HEK293 (cell line): ENCODE results near the gene HBZ.

Experiments used
- BCL6B ChIP-seq: fragments of 450-650 bp; formaldehyde crosslinking; IDR thresholded peaks from 2 replicates; pipeline ENCODE4 v1.5.1; 2017; ENCODE audit warnings: missing biosample characterization, missing genetic modification characterization
- HIC1 ChIP-seq: fragments of 450-650 bp; formaldehyde crosslinking; IDR thresholded peaks from 2 replicates; pipeline ENCODE4 v1.5.1; 2016; ENCODE audit warnings: missing biosample characterization, missing genetic modification characterization
- IKZF3 ChIP-seq: fragments of 450-650 bp; IDR thresholded peaks from 2 replicates; pipeline ENCODE4 v1.5.0; 2018; ENCODE audit warnings: missing biosample characterization, mild to moderate bottlenecking, missing genetic modification characterization, moderate library complexity
- INSM2 ChIP-seq: fragments of 450-650 bp; formaldehyde crosslinking; IDR thresholded peaks from 2 replicates; pipeline ENCODE4 v1.5.1; 2016; ENCODE audit warnings: missing biosample characterization, missing genetic modification characterization
- PATZ1 ChIP-seq: fragments of 450-650 bp; formaldehyde crosslinking; IDR thresholded peaks from 2 replicates; pipeline ENCODE4 v1.5.1; 2016; ENCODE audit warnings: missing biosample characterization, missing genetic modification characterization
- PBX3 ChIP-seq: sonication (generic); formaldehyde crosslinking; IDR thresholded peaks from 2 replicates; pipeline ENCODE4 v1.8.1; 2022; ENCODE audit warnings: mild to moderate bottlenecking, moderate library complexity, missing genetic modification reagents
- PRDM1 ChIP-seq: fragments of 450-650 bp; formaldehyde crosslinking; IDR thresholded peaks from 2 replicates; pipeline ENCODE4; 2016; ENCODE audit warnings: missing biosample characterization, missing genetic modification characterization
- PRDM4 ChIP-seq: fragments of 450-650 bp; formaldehyde crosslinking; IDR thresholded peaks from 2 replicates; pipeline ENCODE4 v1.5.1; 2017; ENCODE audit warnings: missing biosample characterization, missing genetic modification characterization
- SP7 ChIP-seq: fragments of 450-650 bp; formaldehyde crosslinking; IDR thresholded peaks from 2 replicates; pipeline ENCODE4 v1.5.1; 2016; ENCODE audit warnings: missing biosample characterization, missing genetic modification characterization
- ZBTB10 ChIP-seq: fragments of 450-650 bp; formaldehyde crosslinking; IDR thresholded peaks from 2 replicates; pipeline ENCODE4 v1.5.1; 2016; ENCODE audit warnings: missing biosample characterization, missing genetic modification characterization
- ZIC2 ChIP-seq: fragments of 450-650 bp; formaldehyde crosslinking; IDR thresholded peaks from 2 replicates; pipeline ENCODE4 v1.5.1; 2016; ENCODE audit warnings: missing biosample characterization, missing genetic modification characterization
- ZNF10 ChIP-seq: fragments of 450-650 bp; formaldehyde crosslinking; IDR thresholded peaks from 2 replicates; pipeline ENCODE4 v1.5.1; 2017; ENCODE audit warnings: missing biosample characterization, missing genetic modification characterization
- ZNF221 ChIP-seq: fragments of 450-650 bp; formaldehyde crosslinking; IDR thresholded peaks from 2 replicates; pipeline ENCODE4 v1.5.1; 2017; ENCODE audit warnings: missing biosample characterization, missing genetic modification characterization, borderline replicate concordance
- ZNF23 ChIP-seq: fragments of 450-650 bp; formaldehyde crosslinking; IDR thresholded peaks from 2 replicates; pipeline ENCODE4 v1.5.1; 2016; ENCODE audit warnings: missing biosample characterization, missing genetic modification characterization, borderline replicate concordance
- ZNF24 ChIP-seq: fragments of 450-650 bp; formaldehyde crosslinking; IDR thresholded peaks from 2 replicates; pipeline ENCODE4 v1.5.1; 2016; ENCODE audit warnings: missing biosample characterization, missing genetic modification characterization
- ZNF302 ChIP-seq: fragments of 450-650 bp; formaldehyde crosslinking; IDR thresholded peaks from 2 replicates; pipeline ENCODE4 v1.5.1; 2016; ENCODE audit warnings: missing biosample characterization, missing genetic modification characterization, low read depth
- ZNF366 ChIP-seq: fragments of 450-650 bp; formaldehyde crosslinking; conservative IDR thresholded peaks from 2 replicates; pipeline ENCODE4 v1.5.1; 2016; ENCODE audit warnings: missing biosample characterization, missing genetic modification characterization
- ZNF596 ChIP-seq: fragments of 450-650 bp; IDR thresholded peaks from 2 replicates; pipeline ENCODE4 v1.5.0; 2018; ENCODE audit warnings: missing biosample characterization, mild to moderate bottlenecking, missing genetic modification characterization, moderate library complexity
- ZNF629 ChIP-seq: fragments of 450-650 bp; formaldehyde crosslinking; IDR thresholded peaks from 2 replicates; pipeline ENCODE4 v1.5.1; 2017; ENCODE audit warnings: missing biosample characterization, missing genetic modification characterization
- ZNF654 ChIP-seq: fragments of 450-650 bp; formaldehyde crosslinking; IDR thresholded peaks from 2 replicates; pipeline ENCODE4 v1.5.1; 2016; ENCODE audit warnings: low read depth, missing biosample characterization, missing genetic modification characterization
- ZNF664 ChIP-seq: fragments of 450-650 bp; formaldehyde crosslinking; IDR thresholded peaks from 2 replicates; pipeline ENCODE4 v1.5.1; 2016; ENCODE audit warnings: missing biosample characterization, missing genetic modification characterization
- ZNF704 ChIP-seq: fragments of 450-650 bp; formaldehyde crosslinking; IDR thresholded peaks from 2 replicates; pipeline ENCODE4 v1.5.1; 2016; ENCODE audit warnings: missing biosample characterization, missing genetic modification characterization
- ZNF707 ChIP-seq: fragments of 450-650 bp; formaldehyde crosslinking; IDR thresholded peaks from 2 replicates; pipeline ENCODE4 v1.5.1; 2016; ENCODE audit warnings: missing biosample characterization, missing genetic modification characterization
- ZNF837 ChIP-seq: fragments of 450-650 bp; formaldehyde crosslinking; IDR thresholded peaks from 2 replicates; pipeline ENCODE4 v1.5.1; 2016; ENCODE audit warnings: missing biosample characterization, missing genetic modification characterization

HBZ gene

GRCh38 chr16:181565-182021 is 29.1 kb downstream of the HBZ start (continued):
- TF ChIP-seq INSM2 (tag by site-specific recombination) (0 out of 2 replicates have a peak, but pooled peaks have one; percentile 14), ZNF221 (tag by site-specific recombination) (no peak), ZNF654 (tag by site-specific recombination) (peak; percentile 66), ZNF302 (tag by site-specific recombination) (no peak), ZNF629 (tag by site-specific recombination) (peak; percentile 50; the same call in 1 of the 2 replicates), ZNF10 (tag by site-specific recombination) (0 out of 2 replicates have a peak, but pooled peaks have one; percentile 29), ZNF664 (tag by site-specific recombination) (no peak), PRDM1 (no peak), SP7 (0 out of 2 replicates have a peak, but pooled peaks have one; percentile 47), HIC1 (tag by site-specific recombination) (no peak; the same call in 1 of the 2 replicates), ZIC2 (no peak), ZNF23 (no peak), IKZF3 (tag by site-specific recombination) (0 out of 2 replicates have a peak, but pooled peaks have one; percentile 7), PRDM4 (0 out of 2 replicates have a peak, but pooled peaks have one; percentile 35), ZNF596 (no peak), ZBTB10 (tag by site-specific recombination) (peak; percentile 56; the same call in 1 of the 2 replicates), BCL6B (no peak), PATZ1 (tag by site-specific recombination) (peak; percentile 70; the same call in 1 of the 2 replicates), ZNF24 (0 out of 2 replicates have a peak, but pooled peaks have one; percentile 18), ZNF704 (tag by site-specific recombination) (no peak), PBX3 (no peak), ZNF837 (no peak), ZNF366 (tag by site-specific recombination) (no peak), ZNF707 (tag by site-specific recombination) (no peak)
